Measurements from ENCODE around the gene SPON2. TPM values are rescaled to one million over a fixed set of nuclear protein-coding genes. Genes with fewer than 3 reads are reported as not detected.

SPON2 gene
- total RNA-seq = 10 to 100 TPM; 18.5 to 18.8 TPM

GRCh38 chr4:1172228-1172851 lies at the start of gene SPON2:
TSS of gene SPON2 (minus strand) at chr4:1172583.
- H3K4me1 Mint-ChIP-seq = peaks cover 16% of the 10 kb centered on the region
- H3K9me3 Mint-ChIP-seq = no peaks in the 10 kb centered on the region
- no peaks in the 10 kb centered on the region for H3K36me3 Mint-ChIP-seq
- H3K4me3 Mint-ChIP-seq = peak within 1 kb of the TSS; percentile 63
- ATAC-seq (ENCODE audit: low read depth) (no peak), DNase-seq (no peak)
- H3K27ac Mint-ChIP-seq = no peak within 1 kb of the TSS
- POLR2A ChIA-PET = interaction anchor here (0.6 to 2.3 kb wide), 2 partner anchors 29 to 77 kb away, joined by 3 to 11 read pairs; partner anchors contain the start of gene CTBP1
- peaks cover 31% of the 10 kb centered on the region for H3K27me3 Mint-ChIP-seq

DNA sequence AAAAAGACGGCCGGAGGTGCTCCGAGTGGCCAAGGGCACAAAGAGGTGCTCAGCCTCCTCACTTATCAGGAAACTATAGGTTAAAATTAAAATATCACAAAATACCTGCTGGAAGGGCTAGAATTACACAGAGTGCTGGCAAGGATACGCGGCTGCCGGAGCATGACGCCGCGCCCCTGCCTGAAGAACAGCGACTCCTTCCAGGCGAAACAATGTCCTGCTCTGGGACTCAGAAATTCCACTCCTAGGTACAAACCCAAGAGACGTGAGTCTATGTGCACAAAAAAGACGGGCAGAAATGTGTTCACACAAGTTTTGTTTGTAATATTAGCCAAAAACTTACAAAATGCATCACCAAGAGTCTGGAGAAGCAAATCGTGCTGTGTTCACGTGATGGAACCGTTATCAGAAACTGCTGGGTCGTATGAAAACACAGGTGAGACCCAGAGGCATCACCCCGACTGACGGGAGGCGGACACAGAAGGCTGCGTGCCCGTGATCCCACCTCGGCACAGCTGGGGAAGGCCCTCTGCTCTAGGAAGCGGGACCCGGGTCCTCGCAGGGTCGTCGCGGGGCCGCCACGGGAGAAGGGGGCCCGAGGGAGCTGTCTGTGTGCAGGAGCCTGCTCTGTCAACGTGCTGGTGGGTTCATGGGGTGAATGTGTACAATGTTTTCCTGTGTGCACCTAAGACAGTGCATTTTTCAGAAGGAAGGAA lies 48.9 kb upstream of the SPON2 start:
- Mint-ChIP-seq H3K4me1 (peaks cover 23% of the 10 kb centered on the region), H3K36me3 (peaks cover 57% of the 10 kb centered on the region), H3K4me3 (no peak overlapping the region), H3K27me3 (no peaks in the 10 kb centered on the region), H3K9me3 (no peaks in the 10 kb centered on the region), H3K27ac (no peak overlapping the region)
- no peak for DNase-seq
- POLR2A ChIA-PET = no interaction called here
- no peak for ATAC-seq (ENCODE audit: low read depth)

DNA sequence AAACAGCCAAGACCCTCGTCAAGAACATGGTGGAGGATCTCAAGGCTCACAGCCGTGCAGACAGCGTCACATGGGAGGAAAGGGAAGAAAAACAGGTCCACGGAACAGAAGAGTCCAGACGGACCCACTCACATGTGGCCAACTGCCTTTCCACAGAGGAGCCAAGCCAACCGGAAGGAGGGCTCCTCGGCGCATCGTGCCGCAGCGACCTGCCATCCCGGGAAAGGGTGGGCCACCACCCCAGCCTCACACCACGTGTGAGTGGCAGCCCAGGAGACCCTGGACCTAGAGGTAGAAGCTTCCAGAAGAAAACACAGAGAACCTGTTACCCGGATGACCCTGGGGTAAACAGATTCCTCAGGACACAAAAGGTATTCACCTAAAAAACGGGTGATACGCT lies 48.2 kb upstream of the SPON2 start:
- POLR2A ChIA-PET = no interaction called here
- Mint-ChIP-seq H3K4me3 (no peak overlapping the region), H3K27ac (no peak overlapping the region), H3K4me1 (peaks cover 26% of the 10 kb centered on the region), H3K36me3 (peaks cover 55% of the 10 kb centered on the region), H3K9me3 (no peaks in the 10 kb centered on the region), H3K27me3 (no peaks in the 10 kb centered on the region)
- DNase-seq = no peak
- no peak for ATAC-seq (ENCODE audit: low read depth)

GRCh38 chr4:1219566-1219950 lies 47.2 kb upstream of the SPON2 start:
- DNase-seq (no peak), ATAC-seq (ENCODE audit: low read depth) (no peak)
- peak overlapping the region; percentile 34 for H3K27ac Mint-ChIP-seq
- POLR2A ChIA-PET = interaction anchor here (1.5 kb wide), 1 partner anchor 31 kb away, joined by 3 read pairs; no protein-coding TSS in a partner anchor
- H3K4me3 Mint-ChIP-seq = no peak overlapping the region
- H3K4me1 Mint-ChIP-seq = peaks cover 26% of the 10 kb centered on the region
- no peaks in the 10 kb centered on the region for H3K9me3 Mint-ChIP-seq
- peaks cover 50% of the 10 kb centered on the region for H3K36me3 Mint-ChIP-seq
- no peaks in the 10 kb centered on the region for H3K27me3 Mint-ChIP-seq

- no peak for ATAC-seq (ENCODE audit: low read depth)
- Mint-ChIP-seq H3K4me1 (peaks cover 26% of the 10 kb centered on the region), H3K27me3 (no peaks in the 10 kb centered on the region), H3K36me3 (peaks cover 43% of the 10 kb centered on the region), H3K27ac (peak overlapping the region; percentile 34), H3K9me3 (no peaks in the 10 kb centered on the region), H3K4me3 (no peak overlapping the region)
- no peak for DNase-seq
- POLR2A ChIA-PET = interaction anchor here (1.5 kb wide), 1 partner anchor 32 kb away, joined by 3 read pairs; no protein-coding TSS in a partner anchor
These were observed 46.5 kb upstream of the SPON2 start for GRCh38 chr4:1218634-1219565.

DNA sequence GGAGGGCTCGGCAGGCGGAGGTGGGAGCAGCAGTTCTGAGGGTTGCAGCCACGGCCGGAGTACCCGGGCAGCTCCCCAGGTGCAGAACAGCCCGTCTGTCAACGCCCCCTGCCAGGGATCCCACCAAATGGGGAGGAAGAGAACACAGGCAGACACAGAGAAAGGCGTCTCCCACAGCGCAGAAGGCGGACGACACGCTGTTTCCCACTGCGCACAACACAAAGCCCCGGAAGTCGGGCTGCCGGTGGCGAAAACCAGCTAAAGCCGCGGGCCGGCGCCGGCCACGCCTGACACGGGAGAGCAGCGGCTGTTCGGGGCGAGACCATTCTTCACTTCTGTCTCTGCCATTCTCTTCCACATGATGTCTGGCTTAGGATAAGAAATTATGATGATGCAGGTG lies 45.0 kb upstream of the SPON2 start:
- H3K4me1 Mint-ChIP-seq = peaks cover 26% of the 10 kb centered on the region
- H3K27ac Mint-ChIP-seq = peak overlapping the region; percentile 86
- DNase-seq = no peak
- H3K4me3 Mint-ChIP-seq = peak overlapping the region; percentile 64
- H3K36me3 Mint-ChIP-seq = peaks cover 41% of the 10 kb centered on the region
- H3K27me3 Mint-ChIP-seq = no peaks in the 10 kb centered on the region
- POLR2A ChIA-PET = interaction anchor here (0.6 to 2.3 kb wide), 8 partner anchors 16 to 1259 kb away, joined by 3 to 37 read pairs (median 6); partner anchors contain the start of gene CTBP1
- ATAC-seq (ENCODE audit: low read depth) = no peak
- no peaks in the 10 kb centered on the region for H3K9me3 Mint-ChIP-seq

- Mint-ChIP-seq H3K27ac (peak overlapping the region; percentile 86), H3K9me3 (no peaks in the 10 kb centered on the region), H3K27me3 (no peaks in the 10 kb centered on the region), H3K4me3 (peak overlapping the region; percentile 64), H3K36me3 (peaks cover 42% of the 10 kb centered on the region), H3K4me1 (peaks cover 26% of the 10 kb centered on the region)
- POLR2A ChIA-PET = interaction anchor here (1.0 to 2.3 kb wide), 7 partner anchors 15 to 129 kb away, joined by 3 to 37 read pairs (median 6); partner anchors contain the start of gene CTBP1
- peak; percentile 97 for ATAC-seq (ENCODE audit: low read depth)
- DNase-seq = peak; percentile 79
These were observed 44.5 kb upstream of the SPON2 start for GRCh38 chr4:1216869-1217294.

- H3K27me3 Mint-ChIP-seq = no peaks in the 10 kb centered on the region
- POLR2A ChIA-PET = interaction anchor here (1.0 to 2.3 kb wide), 5 partner anchors 15 to 130 kb away, joined by 4 to 37 read pairs (median 7); no protein-coding TSS in a partner anchor
- ATAC-seq (ENCODE audit: low read depth) (no peak), DNase-seq (no peak)
- peaks cover 26% of the 10 kb centered on the region for H3K4me1 Mint-ChIP-seq
- H3K27ac Mint-ChIP-seq = peak overlapping the region; percentile 86
- peak overlapping the region; percentile 64 for H3K4me3 Mint-ChIP-seq
- peaks cover 36% of the 10 kb centered on the region for H3K36me3 Mint-ChIP-seq
- H3K9me3 Mint-ChIP-seq = no peaks in the 10 kb centered on the region
These were observed 43.8 kb upstream of the SPON2 start for GRCh38 chr4:1216076-1216614.

DNA sequence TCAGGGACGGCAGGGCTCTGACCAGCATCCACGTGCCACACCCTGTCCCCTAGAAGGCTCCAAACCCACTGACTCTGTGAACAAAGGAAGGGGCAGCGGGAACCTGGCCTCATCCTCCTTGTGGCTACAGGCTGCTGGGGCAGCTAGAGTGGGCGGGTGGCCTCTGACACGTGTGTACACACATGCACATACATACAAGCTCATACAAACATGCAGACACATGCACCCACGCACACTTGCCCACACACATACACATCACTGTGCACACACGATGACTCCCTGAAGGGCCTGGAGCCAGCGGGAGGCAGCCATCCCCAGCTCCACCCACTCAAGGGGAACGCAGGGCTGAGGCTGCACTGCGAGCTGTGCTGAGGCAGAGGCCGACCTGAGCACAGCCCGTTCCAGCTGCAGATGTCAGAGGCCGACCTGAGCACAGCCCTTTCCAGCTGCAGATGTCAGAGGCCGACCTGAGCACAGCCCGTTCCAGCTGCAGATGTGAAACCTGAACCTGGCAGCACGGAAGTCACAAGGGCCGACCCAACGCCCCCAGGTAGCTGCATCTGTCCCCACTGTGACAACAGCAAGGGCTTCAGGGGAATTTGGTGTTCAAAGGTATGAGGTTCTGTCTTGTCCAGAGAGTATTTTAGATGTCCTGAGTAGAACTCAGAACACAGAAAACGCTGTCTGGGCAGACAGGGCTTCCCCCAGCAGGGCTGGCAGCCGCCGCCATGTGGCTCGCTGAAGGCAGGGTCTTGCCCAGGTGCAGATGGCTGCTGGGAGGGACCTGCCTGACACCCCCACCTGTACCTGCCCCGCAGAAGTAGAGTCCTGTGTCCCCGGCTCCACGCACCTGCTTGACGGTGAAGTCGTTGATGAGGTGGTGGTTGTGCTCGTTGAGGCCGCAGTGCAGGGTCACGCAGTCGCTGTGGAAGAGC lies 43.0 kb upstream of the SPON2 start:
- peaks cover 26% of the 10 kb centered on the region for H3K4me1 Mint-ChIP-seq
- POLR2A ChIA-PET = no interaction called here
- H3K27ac Mint-ChIP-seq = no peak overlapping the region
- H3K36me3 Mint-ChIP-seq = peaks cover 30% of the 10 kb centered on the region
- H3K27me3 Mint-ChIP-seq = no peaks in the 10 kb centered on the region
- ATAC-seq (ENCODE audit: low read depth) (no peak), DNase-seq (no peak)
- H3K4me3 Mint-ChIP-seq = no peak overlapping the region
- H3K9me3 Mint-ChIP-seq = no peaks in the 10 kb centered on the region

DNA sequence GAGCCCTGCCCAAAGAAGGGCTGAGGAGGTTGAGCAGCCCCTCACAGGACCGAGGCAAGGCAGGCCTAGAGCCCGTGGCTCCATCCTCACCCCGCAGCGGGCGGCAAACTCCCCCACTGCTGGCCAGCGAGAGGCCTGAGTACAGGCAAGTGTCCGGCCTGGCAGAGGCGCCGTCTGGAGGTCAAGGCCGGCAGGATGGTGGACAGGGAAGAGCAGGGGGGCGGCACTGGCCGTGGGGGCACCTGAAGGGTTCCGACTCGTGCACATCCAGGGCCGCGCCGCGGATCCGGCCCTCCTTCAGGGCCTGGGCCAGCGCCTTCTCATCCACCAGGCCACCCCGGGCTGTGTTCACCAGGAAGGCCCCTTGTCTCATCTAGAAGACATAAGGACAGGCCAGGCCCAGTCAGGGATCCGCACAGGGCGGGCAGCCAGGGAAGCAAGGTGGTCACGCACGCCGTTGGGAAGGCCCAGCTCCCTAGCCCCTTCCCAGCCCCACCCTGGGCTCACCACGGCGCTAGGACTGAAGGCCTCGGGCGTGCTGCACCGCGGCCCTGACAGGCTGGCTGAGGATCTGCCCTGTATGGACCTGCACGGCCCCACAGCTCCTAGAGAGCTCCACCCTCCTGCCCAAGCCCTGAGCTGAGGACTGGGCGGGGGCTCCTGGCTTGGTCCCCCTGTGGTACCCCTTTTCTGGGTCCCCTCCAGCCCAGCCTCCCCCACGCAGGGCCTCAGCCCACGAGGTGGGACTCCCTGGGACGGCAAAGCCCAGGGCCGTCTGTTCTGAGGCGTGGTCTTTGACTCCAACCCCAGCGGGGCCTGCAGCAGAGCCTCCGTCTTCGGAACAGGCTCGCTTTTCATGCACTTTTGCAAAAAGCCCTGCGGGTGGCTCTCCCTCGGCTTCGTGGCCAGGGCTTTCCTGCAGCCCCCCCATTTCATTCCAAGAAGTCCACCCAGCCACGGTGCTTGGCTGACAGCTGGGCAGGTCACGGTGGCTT lies 42.0 kb upstream of the SPON2 start:
- H3K27me3 Mint-ChIP-seq = no peaks in the 10 kb centered on the region
- POLR2A ChIA-PET = interaction anchor here (1.5 kb wide), 1 partner anchor 34 kb away, joined by 3 read pairs; no protein-coding TSS in a partner anchor
- H3K36me3 Mint-ChIP-seq = peaks cover 23% of the 10 kb centered on the region
- ATAC-seq (ENCODE audit: low read depth) (no peak), DNase-seq (no peak)
- H3K4me3 Mint-ChIP-seq = no peak overlapping the region
- H3K9me3 Mint-ChIP-seq = no peaks in the 10 kb centered on the region
- H3K4me1 Mint-ChIP-seq = peaks cover 23% of the 10 kb centered on the region
- H3K27ac Mint-ChIP-seq = no peak overlapping the region

GRCh38 chr4:1213336-1213995 lies 41.1 kb upstream of the SPON2 start:
- POLR2A ChIA-PET = interaction anchor here (0.7 to 1.5 kb wide), 2 partner anchors 10 to 35 kb away, joined by 3 read pairs; no protein-coding TSS in a partner anchor
- Mint-ChIP-seq H3K27me3 (no peaks in the 10 kb centered on the region), H3K4me1 (peaks cover 18% of the 10 kb centered on the region), H3K4me3 (no peak overlapping the region), H3K9me3 (no peaks in the 10 kb centered on the region), H3K27ac (no peak overlapping the region), H3K36me3 (peaks cover 16% of the 10 kb centered on the region)
- DNase-seq (no peak), ATAC-seq (ENCODE audit: low read depth) (no peak)

All from activated naive CD8-positive, alpha-beta T cell treated with anti-CD3 and anti-CD28 coated beads, Interleukin-2, amount 10 ng/mL, durations not matched to agents 7 days and 5 days (primary cell).